Gastrocnemius medialis (tissue), 4 donors: ENCODE results near the gene BMPR2. TPM values are rescaled to one million over a fixed set of nuclear protein-coding genes. Genes with fewer than 3 reads are reported as not detected.
"Not testable (repeated sequence)": the region's sequence is repeated elsewhere in the genome, so short reads cannot be mapped to it uniquely, and the experiment has no call there.

ENCODE experiments used
- ATAC-seq, 2 donors: fragments of 150-250 bp; one replicate each; pipeline ENCODE4 v1.9.1; 2016
- DNase-seq, 2 donors: peaks; one replicate each; pipeline ENCODE4 v3.0.0-alpha.2; 2019
- H3K27ac ChIP-seq, 4 donors: fragments of 200-600 bp; sonication (generic); 1 replicate in 1 of 4; 2 replicates in 3 of 4; pipeline ENCODE4 v1.5.1; 2016 to 2018; ENCODE audit warnings: mild to moderate bottlenecking in 2 of 4, moderate library complexity in 1 of 4
- H3K27me3 ChIP-seq, 3 donors: fragments of 200-600 bp; sonication (generic) in 2 of 3; 1 replicate in 1 of 3; 2 replicates in 2 of 3; pipeline versions ENCODE4 v1.5.1 to v1.6.0; 2016 to 2019; ENCODE audit warnings: mild to moderate bottlenecking in 1 of 3, moderate library complexity in 1 of 3
- H3K36me3 ChIP-seq, 2 donors: fragments of 200-600 bp; sonication (generic) in 1 of 2; one replicate each; pipeline ENCODE4 v1.5.1; 2017 to 2018
- H3K4me1 ChIP-seq, 2 donors: fragments of 200-600 bp; sonication (generic) in 1 of 2; one replicate each; pipeline ENCODE4 v1.5.1; 2016 to 2017; ENCODE audit warnings: mild to moderate bottlenecking in 2 of 2
- H3K4me3 ChIP-seq, 4 donors: fragments of 200-600 bp; sonication (generic) in 3 of 4; 1 replicate in 1 of 4; 2 replicates in 3 of 4; pipeline ENCODE4 v1.5.1; 2016 to 2019; ENCODE audit warnings: mild to moderate bottlenecking in 2 of 4
- H3K9me3 ChIP-seq, 3 donors: fragments of 200-600 bp; sonication (generic) in 2 of 3; 1 replicate in 1 of 3; 2 replicates in 2 of 3; pipeline ENCODE4 v1.5.1; 2016 to 2019
- CTCF ChIP-seq, 5 experiments: fragments of 450-650 bp in 3 of 5; fragments of 200-600 bp in 2 of 5; sonication (generic) in 2 of 5; IDR thresholded peaks in 4 of 5; conservative IDR thresholded peaks in 1 of 5; 1 replicate in 4 of 5; 2 replicates in 1 of 5; pipeline ENCODE4 v1.5.1; 2016 to 2019; ENCODE audit warnings: antibody characterized with exemption in 5 of 5, mild to moderate bottlenecking in 3 of 5, moderate library complexity in 3 of 5
- POLR2A ChIP-seq, 2 donors: fragments of 450-650 bp; IDR thresholded peaks; one replicate each; pipeline ENCODE4 v1.6.1; 2017; ENCODE audit warnings: antibody characterized with exemption in 2 of 2, mild to moderate bottlenecking in 2 of 2, moderate library complexity in 2 of 2
- in situ Hi-C, 4 donors: fragments of 200-750 bp; cut with MboI; loops; one replicate each; pipeline versions ENCODE4 v1.15.0 to v1.8.0; 2017; ENCODE audit warnings: low sequenced_read_pairs in 4 of 4
- intact Hi-C: fragments of 100-400 bp; cut with DNase I; formaldehyde crosslinking; loops from one replicate; pipeline ENCODE4 v1.15.1; 2023; ENCODE audit warnings: low total_unique reads
- total RNA-seq, 4 donors: library from RNA; depleted of rRNA; stranded (reverse); fragments of >200 nt; gene quantifications; one replicate each; pipeline versions ENCODE4 v1.1.0 to v1.2.3, GENCODE V29; 2016

Gene BMPR2
- total RNA-seq, 4 donors from 2014 or later: 25.0 to 35.0 (median 27.2) TPM

- H3K36me3 ChIP-seq: peaks cover 0 to 59% of the 10 kb centered on the region in 2 donors
- ATAC-seq (no peak), DNase-seq (no peak)
- H3K27me3 ChIP-seq: no peaks in the 10 kb centered on the region
- no peak overlapping the region for H3K4me3 ChIP-seq
- no peaks in the 10 kb centered on the region for H3K4me1 ChIP-seq
- TF ChIP-seq POLR2A (IDR thresholded peaks at IDR 0.05) (no peak), CTCF (IDR thresholded peaks at IDR 0.05 in 4 of 5, conservative IDR thresholded peaks at IDR 0.05 in 1 of 5) (no peak)
- no peaks in the 10 kb centered on the region for H3K9me3 ChIP-seq
- in situ Hi-C loops (no loop called here), intact Hi-C loops (no loop called here)
- no peak overlapping the region for H3K27ac ChIP-seq
Measured at GRCh38 chr2:202519453-202519852, 143.3 kb downstream of the BMPR2 start.

GRCh38 chr2:202521470-202521869, 145.3 kb downstream of the BMPR2 start:
- DNase-seq (no peak), ATAC-seq (no peak)
- H3K27me3 ChIP-seq: no peaks in the 10 kb centered on the region
- in situ Hi-C loops: no loop called here
- no peak overlapping the region for H3K4me3 ChIP-seq
- no peaks in the 10 kb centered on the region for H3K4me1 ChIP-seq
- peaks cover 0 to 47% of the 10 kb centered on the region in 2 donors for H3K36me3 ChIP-seq
- H3K27ac ChIP-seq: no peak overlapping the region
- intact Hi-C loops: no loop called here
- no peak for TF ChIP-seq CTCF (IDR thresholded peaks at IDR 0.05 in 4 of 5, conservative IDR thresholded peaks at IDR 0.05 in 1 of 5)
- H3K9me3 ChIP-seq: no peaks in the 10 kb centered on the region

GRCh38 chr2:202529389-202529788, 153.3 kb downstream of the BMPR2 start:
- Histone ChIP-seq H3K4me1 (no peaks in the 10 kb centered on the region), H3K9me3 (no peaks in the 10 kb centered on the region), H3K36me3 (peaks cover 0 to 30% of the 10 kb centered on the region in 2 donors), H3K4me3 (no peak overlapping the region), H3K27ac (no peak overlapping the region), H3K27me3 (no peaks in the 10 kb centered on the region)
- no peak for DNase-seq
- ATAC-seq: no peak
- intact Hi-C loops: no loop called here
- TF ChIP-seq POLR2A (IDR thresholded peaks at IDR 0.05) (no peak), CTCF (IDR thresholded peaks at IDR 0.05 in 4 of 5, conservative IDR thresholded peaks at IDR 0.05 in 1 of 5) (no peak)
- in situ Hi-C loops: no loop called here

- intact Hi-C loops (no loop called here), in situ Hi-C loops (no loop called here)
- TF ChIP-seq POLR2A (IDR thresholded peaks at IDR 0.05) (no peak), CTCF (IDR thresholded peaks at IDR 0.05 in 4 of 5, conservative IDR thresholded peaks at IDR 0.05 in 1 of 5) (no peak)
- peaks cover 0 to 30% of the 10 kb centered on the region in 2 donors for H3K36me3 ChIP-seq
- DNase-seq: no peak
- no peak for ATAC-seq
- H3K4me3 ChIP-seq: no peak overlapping the region
- H3K27ac ChIP-seq: no peak overlapping the region
- H3K9me3 ChIP-seq: no peaks in the 10 kb centered on the region
- H3K27me3 ChIP-seq: no peaks in the 10 kb centered on the region
- H3K4me1 ChIP-seq: no peaks in the 10 kb centered on the region
Measured at GRCh38 chr2:202530038-202530437, 153.9 kb downstream of the BMPR2 start.

GRCh38 chr2:202535290-202535689, 159.2 kb downstream of the BMPR2 start:
- Histone ChIP-seq H3K4me1 (peaks cover 11 to 15% of the 10 kb centered on the region in 2 donors), H3K36me3 (peaks cover 0 to 30% of the 10 kb centered on the region in 2 donors)
- H3K9me3 ChIP-seq, H3K27ac ChIP-seq, H3K4me3 ChIP-seq, ATAC-seq, H3K27me3 ChIP-seq, DNase-seq, intact Hi-C loops, in situ Hi-C loops: not testable (repeated sequence)
